GM21390 (cell line): ENCODE results near the gene MYL2.
A peak's percentile ranks its signal among the peaks of the same experiment; 100 is the strongest.

Source experiments
- ATAC-seq: cut with Tn5 transposase; IDR thresholded peaks from one replicate; pipeline ENCODE4 v1.9.1; 2021; ENCODE audit not compliant: unreplicated experiment

MYL2 gene

DNA sequence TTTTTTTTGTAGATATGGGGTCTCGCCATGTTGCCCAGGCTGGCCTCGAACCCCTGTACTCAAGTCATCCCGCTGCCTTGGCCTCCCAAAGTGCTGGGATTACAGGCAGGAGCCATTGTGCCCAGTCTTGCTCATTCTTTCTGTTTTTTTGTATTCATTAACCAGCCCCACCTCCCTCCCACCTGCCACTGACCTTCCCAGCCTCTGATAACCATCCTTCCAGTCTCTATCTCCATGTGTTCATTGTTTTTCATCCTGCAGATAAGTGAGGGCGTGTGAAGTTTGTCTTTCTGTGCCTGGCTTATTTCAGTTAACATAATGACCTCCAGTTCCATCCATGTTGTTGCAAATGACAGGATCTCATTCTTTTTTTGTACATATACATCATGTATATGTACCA, 19.0 kb downstream of the MYL2 start:
- no peak for ATAC-seq

DNA sequence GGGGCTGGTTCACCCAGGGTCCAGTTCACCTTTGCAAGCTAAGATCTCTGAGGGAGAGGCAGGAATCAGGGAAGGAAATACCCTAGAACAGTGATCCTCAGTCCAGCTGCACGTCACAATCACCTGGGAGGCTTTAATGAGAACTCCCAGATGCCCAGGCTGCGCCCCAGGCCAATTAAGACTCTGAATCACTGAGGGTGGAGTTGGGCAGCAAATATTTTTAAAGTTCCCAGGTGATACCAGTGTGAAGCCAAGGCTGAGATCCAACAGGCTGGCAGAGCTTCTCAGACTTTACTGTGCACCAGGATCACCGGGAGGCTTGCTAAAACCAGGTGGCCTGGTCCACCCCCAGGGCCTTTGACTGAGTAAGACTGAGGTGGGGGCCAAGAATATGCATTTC, 23.8 kb downstream of the MYL2 start:
- no peak for ATAC-seq

- ATAC-seq, result no peak
Measured at GRCh38 chr12:110893956-110894355, 26.4 kb downstream of the MYL2 start.

- no peak for ATAC-seq
Measured at GRCh38 chr12:110889361-110889760, 31.0 kb downstream of the MYL2 start.

- peak; percentile 16 for ATAC-seq
Measured at GRCh38 chr12:110888256-110888991, 32.0 kb downstream of the MYL2 start.

GRCh38 chr12:110885152-110885840, 35.1 kb downstream of the MYL2 start:
- ATAC-seq, result no peak

GRCh38 chr12:110883251-110883650, 37.1 kb downstream of the MYL2 start:
- no peak for ATAC-seq

DNA sequence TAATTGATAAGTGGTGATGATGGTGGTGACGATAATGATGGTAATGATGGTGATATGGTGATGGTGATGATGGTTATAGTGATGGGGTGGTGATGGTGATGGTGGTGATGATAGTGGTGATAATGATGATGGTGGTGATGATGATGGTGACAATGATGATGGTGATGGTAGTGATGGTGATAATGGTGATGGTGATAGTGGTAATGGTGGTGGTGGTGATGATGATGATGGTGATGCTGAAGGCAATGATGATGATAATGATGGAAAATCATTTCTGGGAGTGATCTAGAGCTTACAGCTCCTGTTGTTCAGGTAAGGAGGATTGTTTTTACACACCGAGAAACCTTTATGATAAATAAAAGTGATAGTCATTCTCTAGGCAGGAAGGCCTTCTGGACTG, 39.7 kb downstream of the MYL2 start:
- no peak for ATAC-seq

- no peak for ATAC-seq
Measured at GRCh38 chr12:110874781-110875180, 45.6 kb downstream of the MYL2 start.

DNA sequence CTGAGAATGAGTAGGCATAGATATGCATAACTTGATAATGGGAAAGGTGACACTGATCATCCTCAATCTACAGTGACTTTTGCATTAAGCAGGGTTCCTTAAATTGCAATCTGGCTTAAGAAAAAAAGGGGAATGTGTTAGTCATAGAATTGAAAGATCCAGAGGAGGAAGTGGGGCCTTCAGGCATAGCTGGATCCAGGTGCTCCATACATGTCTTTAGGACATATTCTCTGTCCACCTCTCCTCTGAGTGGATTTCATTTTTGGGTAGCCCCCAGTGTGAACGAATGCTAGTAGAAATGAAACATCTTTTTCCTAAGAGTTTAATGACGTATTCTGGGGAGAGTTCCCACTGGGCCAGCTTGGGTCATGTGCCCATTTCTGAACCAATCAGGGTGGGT, 46.0 kb downstream of the MYL2 start:
- ATAC-seq, result no peak

DNA sequence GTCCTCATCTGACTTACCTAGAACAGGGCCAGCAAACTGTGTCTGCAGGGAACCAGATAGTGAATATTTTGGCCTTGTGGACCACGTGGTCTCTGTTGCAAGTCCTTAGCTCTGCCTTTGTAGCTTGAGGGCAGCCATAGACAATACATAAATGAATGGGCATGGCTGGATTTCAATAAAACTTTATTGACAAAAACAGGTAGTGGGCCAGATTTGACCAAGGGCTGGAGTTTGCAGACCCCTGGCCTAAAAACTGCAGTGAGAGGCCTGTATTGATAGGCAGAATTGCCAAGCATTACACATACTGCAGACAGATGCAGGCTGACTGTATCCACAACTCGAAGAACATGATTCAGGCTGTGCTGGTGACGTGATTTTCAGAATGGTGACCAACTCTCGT, 48.3 kb downstream of the MYL2 start:
- ATAC-seq, result no peak

DNA sequence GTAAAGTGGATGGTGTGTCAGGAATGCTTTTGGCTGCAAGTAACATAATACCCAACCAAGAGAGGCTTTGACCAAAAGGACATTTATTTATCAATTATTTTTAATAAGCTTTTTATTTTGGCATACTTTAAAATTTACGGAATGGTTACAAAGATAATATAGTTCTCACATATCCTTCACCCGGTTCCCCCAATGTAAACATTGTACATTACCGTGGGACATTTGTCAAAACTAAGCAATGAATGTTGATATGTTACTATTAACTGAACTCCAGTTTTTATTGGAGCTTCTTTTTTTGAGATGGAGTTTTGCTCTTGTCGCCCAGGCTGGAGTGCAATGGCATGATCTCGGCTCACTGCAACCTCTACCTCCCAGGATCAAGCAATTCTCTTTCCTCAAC, 50.6 kb downstream of the MYL2 start:
- no peak for ATAC-seq

GRCh38 chr12:110869026-110869425, 51.4 kb downstream of the MYL2 start:
- no peak for ATAC-seq

GRCh38 chr12:110865521-110865920, 54.9 kb downstream of the MYL2 start:
- no peak for ATAC-seq

DNA sequence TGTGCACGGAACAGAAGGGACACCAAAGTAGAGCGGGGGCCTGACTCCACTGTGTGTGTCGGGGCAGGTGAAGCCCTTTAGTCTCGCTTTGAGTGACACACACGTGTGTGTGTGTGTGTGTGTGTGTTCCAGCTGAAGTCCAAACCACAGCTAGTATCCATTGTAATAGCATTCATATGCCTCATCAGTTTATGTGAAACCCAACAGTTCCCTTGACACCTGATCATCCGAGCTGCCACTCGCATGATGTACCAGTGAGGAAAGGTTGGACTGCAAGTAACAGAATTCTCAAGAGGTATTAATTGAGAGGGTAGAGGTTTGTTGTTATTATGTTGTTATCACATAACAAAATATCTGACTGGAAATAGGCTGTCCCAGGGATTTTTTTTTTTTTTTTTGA, 57.2 kb downstream of the MYL2 start:
- ATAC-seq, result no peak

DNA sequence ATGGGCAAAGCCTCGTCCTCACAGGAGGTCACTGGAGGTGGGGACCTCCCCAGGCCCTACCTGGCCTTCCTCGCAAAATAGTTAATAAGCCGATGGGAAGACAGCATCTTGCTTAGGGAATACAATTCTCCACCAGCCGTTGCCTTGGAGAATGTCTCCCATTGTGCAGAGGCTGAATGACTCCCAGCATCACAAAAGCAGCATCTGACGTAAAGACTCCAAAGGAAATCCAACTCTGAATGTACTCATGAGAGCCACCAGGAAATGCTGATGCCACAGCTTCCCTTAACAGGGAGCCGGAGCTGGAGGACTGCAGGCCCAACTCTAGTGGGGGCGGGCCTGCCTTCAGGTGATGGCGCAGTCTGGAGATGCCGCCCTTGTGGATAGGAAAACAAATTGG, 58.0 kb downstream of the MYL2 start:
- no peak for ATAC-seq

GRCh38 chr12:110861729-110862128, 58.6 kb downstream of the MYL2 start:
- ATAC-seq, result no peak
